ENCODE measurements around the gene CCDC88B.

DNA sequence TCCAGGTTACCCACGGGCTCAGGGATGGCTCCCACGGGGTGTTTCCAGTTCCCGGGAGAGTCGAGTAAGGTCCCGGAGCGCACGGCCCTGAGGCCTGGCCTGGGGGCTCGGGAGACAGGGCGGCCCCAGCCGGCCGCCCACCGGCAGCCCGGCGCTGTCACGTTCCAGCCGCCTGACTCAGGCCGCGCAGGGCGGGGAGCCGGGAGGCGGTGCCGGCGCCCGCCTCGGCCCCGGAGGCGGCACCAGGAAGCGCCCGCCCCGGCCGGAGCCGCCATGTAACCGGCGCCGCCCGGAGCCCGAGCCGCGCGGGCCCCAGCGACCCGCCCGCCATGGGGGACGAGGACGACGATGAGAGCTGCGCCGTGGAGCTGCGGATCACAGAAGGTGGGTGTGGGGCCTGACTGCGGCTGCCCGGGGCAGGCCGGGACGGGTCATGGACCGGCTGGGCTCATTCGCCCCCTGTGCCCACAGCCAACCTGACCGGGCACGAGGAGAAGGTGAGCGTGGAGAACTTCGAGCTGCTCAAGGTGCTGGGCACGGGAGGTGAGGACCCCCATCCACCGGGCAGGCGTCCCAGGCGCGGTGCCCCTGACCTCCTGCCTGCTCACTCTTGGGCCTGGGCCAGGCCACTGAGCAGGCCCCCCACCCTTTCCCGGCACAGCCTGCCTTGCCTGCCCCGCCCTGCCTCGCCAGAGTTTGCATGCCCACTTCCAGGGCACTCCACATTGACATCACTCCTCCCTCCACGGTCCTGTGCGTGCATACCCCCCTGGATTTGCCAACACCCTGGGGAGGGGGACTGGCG lies 19.1 kb downstream of the CCDC88B start, which contains the start of gene RPS6KA4:
- TF ChIP-seq, protein P1, sequence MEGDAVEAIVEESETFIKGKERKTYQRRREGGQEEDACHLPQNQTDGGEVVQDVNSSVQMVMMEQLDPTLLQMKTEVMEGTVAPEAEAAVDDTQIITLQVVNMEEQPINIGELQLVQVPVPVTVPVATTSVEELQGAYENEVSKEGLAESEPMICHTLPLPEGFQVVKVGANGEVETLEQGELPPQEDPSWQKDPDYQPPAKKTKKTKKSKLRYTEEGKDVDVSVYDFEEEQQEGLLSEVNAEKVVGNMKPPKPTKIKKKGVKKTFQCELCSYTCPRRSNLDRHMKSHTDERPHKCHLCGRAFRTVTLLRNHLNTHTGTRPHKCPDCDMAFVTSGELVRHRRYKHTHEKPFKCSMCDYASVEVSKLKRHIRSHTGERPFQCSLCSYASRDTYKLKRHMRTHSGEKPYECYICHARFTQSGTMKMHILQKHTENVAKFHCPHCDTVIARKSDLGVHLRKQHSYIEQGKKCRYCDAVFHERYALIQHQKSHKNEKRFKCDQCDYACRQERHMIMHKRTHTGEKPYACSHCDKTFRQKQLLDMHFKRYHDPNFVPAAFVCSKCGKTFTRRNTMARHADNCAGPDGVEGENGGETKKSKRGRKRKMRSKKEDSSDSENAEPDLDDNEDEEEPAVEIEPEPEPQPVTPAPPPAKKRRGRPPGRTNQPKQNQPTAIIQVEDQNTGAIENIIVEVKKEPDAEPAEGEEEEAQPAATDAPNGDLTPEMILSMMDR (IDR thresholded peaks at IDR 0.05) = peak in 1 of 4 experiments; percentile 31
- TF ChIP-seq POLR2A (IDR thresholded peaks at IDR 0.05) = peak; percentile 76
- no peak for TF ChIP-seq POLR2AphosphoS5 (IDR thresholded peaks at IDR 0.05)
- no peak for TF ChIP-seq EP300 (IDR thresholded peaks at IDR 0.05)

All from gastroesophageal sphincter (tissue), 3 donors.